Measurements from ENCODE around the gene PPP2R5A.
"Not testable (repeated sequence)": the region's sequence is repeated elsewhere in the genome, so short reads cannot be mapped to it uniquely, and the experiment has no call there.

PPP2R5A gene

DNA sequence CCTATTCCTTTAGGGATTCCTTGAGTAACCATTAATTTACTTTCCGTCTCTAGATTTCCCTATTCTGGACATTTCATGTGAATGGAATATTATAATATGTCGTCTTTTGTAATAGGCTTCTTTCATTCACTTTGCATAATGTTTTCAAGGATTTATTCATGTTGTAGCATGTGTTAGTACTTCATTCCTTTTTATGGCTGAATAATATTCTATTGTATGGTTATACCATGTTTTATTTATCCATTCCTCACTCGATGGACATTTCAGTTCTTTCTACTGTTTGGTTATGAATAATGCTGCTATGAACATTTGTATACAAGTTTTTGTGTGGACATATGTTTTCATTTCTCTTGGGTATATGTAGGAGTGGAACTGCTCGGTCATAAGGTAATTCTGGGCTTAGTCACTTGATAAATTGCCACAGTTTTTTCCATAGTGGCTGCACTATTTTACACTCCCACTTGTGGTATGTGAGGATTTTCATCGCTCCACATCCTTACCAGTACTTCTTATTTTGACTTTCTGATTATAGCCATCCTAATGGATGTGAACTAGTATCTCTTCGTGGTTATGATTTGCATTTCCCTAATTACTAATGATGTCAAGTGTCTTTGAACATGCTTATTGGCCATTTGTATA, 17.7 kb downstream of the PPP2R5A start:
- H3K27me3 ChIP-seq (ENCODE audit: insufficient read depth, poor library complexity, severe bottlenecking), result no peaks in the 10 kb centered on the region
- no peak overlapping the region for H3K4me3 ChIP-seq (replicated peaks; ENCODE audit: insufficient read depth, low read length)
- no peak overlapping the region for H3K27ac ChIP-seq (replicated peaks)
- TF ChIP-seq SPI1 (IDR thresholded peaks at IDR 0.05; ENCODE audit: borderline replicate concordance, low read depth), result no peak
- no peak for DNase-seq (ENCODE audit: low read depth in 1 of 2, low spot score in 1 of 2)

DNA sequence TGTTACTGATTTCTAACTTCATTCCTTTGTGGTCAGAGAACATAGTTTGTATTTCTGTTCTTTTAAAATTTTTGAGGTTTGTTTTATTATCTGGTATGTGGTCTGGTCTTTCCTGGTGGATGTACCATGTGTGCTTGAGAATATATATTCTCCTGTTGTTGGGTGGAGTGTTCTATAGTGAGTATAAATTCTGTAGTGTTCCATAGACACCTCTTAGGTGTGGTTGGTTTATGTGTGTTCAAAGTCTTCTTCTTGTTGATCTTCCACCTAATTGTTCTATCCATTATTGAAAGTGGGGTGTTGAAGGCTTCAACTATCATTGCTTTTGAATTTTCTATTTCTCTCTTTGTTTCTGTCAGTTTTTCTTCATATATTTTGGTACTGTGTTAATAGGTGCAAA, 20.1 kb downstream of the PPP2R5A start:
- Histone ChIP-seq H3K4me3 (replicated peaks; ENCODE audit: insufficient read depth, low read length) (no peak overlapping the region), H3K27ac (replicated peaks) (no peak overlapping the region), H3K27me3 (ENCODE audit: insufficient read depth, poor library complexity, severe bottlenecking) (no peaks in the 10 kb centered on the region)
- no peak for DNase-seq (ENCODE audit: low read depth in 1 of 2, low spot score in 1 of 2)
- TF ChIP-seq, protein P1, sequence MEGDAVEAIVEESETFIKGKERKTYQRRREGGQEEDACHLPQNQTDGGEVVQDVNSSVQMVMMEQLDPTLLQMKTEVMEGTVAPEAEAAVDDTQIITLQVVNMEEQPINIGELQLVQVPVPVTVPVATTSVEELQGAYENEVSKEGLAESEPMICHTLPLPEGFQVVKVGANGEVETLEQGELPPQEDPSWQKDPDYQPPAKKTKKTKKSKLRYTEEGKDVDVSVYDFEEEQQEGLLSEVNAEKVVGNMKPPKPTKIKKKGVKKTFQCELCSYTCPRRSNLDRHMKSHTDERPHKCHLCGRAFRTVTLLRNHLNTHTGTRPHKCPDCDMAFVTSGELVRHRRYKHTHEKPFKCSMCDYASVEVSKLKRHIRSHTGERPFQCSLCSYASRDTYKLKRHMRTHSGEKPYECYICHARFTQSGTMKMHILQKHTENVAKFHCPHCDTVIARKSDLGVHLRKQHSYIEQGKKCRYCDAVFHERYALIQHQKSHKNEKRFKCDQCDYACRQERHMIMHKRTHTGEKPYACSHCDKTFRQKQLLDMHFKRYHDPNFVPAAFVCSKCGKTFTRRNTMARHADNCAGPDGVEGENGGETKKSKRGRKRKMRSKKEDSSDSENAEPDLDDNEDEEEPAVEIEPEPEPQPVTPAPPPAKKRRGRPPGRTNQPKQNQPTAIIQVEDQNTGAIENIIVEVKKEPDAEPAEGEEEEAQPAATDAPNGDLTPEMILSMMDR (IDR thresholded peaks at IDR 0.05; ENCODE audit: insufficient read depth, low read length), result no peak
- TF ChIP-seq, protein P2, sequence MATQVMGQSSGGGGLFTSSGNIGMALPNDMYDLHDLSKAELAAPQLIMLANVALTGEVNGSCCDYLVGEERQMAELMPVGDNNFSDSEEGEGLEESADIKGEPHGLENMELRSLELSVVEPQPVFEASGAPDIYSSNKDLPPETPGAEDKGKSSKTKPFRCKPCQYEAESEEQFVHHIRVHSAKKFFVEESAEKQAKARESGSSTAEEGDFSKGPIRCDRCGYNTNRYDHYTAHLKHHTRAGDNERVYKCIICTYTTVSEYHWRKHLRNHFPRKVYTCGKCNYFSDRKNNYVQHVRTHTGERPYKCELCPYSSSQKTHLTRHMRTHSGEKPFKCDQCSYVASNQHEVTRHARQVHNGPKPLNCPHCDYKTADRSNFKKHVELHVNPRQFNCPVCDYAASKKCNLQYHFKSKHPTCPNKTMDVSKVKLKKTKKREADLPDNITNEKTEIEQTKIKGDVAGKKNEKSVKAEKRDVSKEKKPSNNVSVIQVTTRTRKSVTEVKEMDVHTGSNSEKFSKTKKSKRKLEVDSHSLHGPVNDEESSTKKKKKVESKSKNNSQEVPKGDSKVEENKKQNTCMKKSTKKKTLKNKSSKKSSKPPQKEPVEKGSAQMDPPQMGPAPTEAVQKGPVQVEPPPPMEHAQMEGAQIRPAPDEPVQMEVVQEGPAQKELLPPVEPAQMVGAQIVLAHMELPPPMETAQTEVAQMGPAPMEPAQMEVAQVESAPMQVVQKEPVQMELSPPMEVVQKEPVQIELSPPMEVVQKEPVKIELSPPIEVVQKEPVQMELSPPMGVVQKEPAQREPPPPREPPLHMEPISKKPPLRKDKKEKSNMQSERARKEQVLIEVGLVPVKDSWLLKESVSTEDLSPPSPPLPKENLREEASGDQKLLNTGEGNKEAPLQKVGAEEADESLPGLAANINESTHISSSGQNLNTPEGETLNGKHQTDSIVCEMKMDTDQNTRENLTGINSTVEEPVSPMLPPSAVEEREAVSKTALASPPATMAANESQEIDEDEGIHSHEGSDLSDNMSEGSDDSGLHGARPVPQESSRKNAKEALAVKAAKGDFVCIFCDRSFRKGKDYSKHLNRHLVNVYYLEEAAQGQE (IDR thresholded peaks at IDR 0.05; ENCODE audit: insufficient replicate concordance, low read depth), result no peak
- TF ChIP-seq POLR2AphosphoS5 (IDR thresholded peaks at IDR 0.05; ENCODE audit: low read depth) (no peak), SPI1 (IDR thresholded peaks at IDR 0.05; ENCODE audit: borderline replicate concordance, low read depth) (no peak), GABPA (IDR thresholded peaks at IDR 0.05; ENCODE audit: low read depth) (no peak)

DNA sequence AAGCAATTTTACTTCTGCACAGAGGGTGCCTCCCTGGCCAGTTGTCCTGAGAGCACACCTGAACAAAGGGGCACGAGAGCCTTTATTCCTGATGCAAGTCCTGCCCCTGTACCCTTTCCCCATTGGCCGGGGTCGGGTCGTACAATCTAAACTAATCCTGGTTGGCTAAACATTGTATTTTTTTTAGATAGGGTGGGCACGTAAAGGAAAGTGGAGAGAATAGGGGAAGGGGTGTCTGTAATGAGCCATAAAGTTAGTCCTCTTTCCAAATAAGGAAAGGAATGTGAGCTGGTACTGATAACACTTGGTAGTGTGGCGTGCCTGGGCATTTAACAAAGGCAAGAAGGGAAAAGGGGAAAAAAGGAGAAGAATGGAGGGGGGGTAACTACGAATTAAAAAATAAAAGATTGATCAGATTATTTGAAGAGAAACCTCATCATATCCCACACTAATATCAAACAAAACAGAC, 20.8 kb downstream of the PPP2R5A start:
- H3K27me3 ChIP-seq (ENCODE audit: insufficient read depth, poor library complexity, severe bottlenecking); H3K4me3 ChIP-seq (replicated peaks; ENCODE audit: insufficient read depth, low read length); DNase-seq (ENCODE audit: low read depth in 1 of 2, low spot score in 1 of 2); H3K27ac ChIP-seq (replicated peaks): not testable (repeated sequence)

DNA sequence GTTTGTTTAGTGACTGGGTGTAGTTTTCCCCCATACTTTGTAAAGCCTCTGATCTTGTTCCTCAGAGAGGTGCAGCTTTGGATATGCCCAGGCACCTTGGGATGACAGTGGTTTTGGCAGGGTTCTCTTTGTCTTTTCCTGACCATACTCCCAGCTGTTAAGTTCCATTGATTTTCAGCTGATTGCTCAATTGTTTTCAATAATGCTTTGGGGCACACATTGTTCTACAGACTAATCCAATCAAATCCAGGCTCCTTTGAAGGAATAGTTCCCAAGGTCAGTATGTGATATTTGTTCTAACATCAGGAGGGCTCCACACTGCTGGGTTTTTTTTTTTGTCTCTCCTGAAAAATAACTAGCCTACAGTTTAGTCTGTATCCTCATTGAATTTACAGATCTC, 24.8 kb downstream of the PPP2R5A start:
- H3K4me3 ChIP-seq (replicated peaks; ENCODE audit: insufficient read depth, low read length), result no peak overlapping the region
- TF ChIP-seq, protein P2 (IDR thresholded peaks at IDR 0.05; ENCODE audit: insufficient replicate concordance, low read depth), result no peak
- TF ChIP-seq GABPA (IDR thresholded peaks at IDR 0.05; ENCODE audit: low read depth) (no peak), SPI1 (IDR thresholded peaks at IDR 0.05; ENCODE audit: borderline replicate concordance, low read depth) (no peak), POLR2AphosphoS5 (IDR thresholded peaks at IDR 0.05; ENCODE audit: low read depth) (no peak)
- TF ChIP-seq, protein P1 (IDR thresholded peaks at IDR 0.05; ENCODE audit: insufficient read depth, low read length), result no peak
- DNase-seq (ENCODE audit: low read depth in 1 of 2, low spot score in 1 of 2), result no peak
- H3K27ac ChIP-seq (replicated peaks), result no peak overlapping the region
- no peaks in the 10 kb centered on the region for H3K27me3 ChIP-seq (ENCODE audit: insufficient read depth, poor library complexity, severe bottlenecking)

DNA sequence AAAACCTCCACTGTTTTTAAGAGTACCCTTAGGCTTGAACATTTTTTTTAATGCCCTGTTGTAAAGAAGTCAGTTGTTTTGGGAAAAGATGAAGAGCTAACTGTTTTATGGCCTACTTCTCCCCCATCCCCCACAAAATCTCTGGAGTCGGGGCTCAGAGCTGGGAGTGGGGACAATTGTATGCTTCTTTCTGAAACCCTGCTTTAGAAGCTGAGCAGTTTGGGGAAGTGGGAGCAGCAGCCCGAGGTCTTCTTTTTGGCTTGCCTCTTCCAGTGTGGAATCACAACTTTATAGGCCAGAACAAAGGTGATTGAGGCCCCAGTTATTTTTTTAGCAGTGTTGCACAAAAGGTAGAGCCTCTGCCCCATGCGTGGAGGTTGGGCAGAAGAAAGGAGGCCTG, 25.2 kb downstream of the PPP2R5A start:
- TF ChIP-seq, protein P2 (IDR thresholded peaks at IDR 0.05; ENCODE audit: insufficient replicate concordance, low read depth), result no peak
- peak; percentile 80 for TF ChIP-seq SPI1 (IDR thresholded peaks at IDR 0.05; ENCODE audit: borderline replicate concordance, low read depth)
- TF ChIP-seq, protein P1 (IDR thresholded peaks at IDR 0.05; ENCODE audit: insufficient read depth, low read length), result no peak
- no peak overlapping the region for H3K4me3 ChIP-seq (replicated peaks; ENCODE audit: insufficient read depth, low read length)
- no peak overlapping the region for H3K27ac ChIP-seq (replicated peaks)
- no peaks in the 10 kb centered on the region for H3K27me3 ChIP-seq (ENCODE audit: insufficient read depth, poor library complexity, severe bottlenecking)
- peak in 1 of 2 experiments; percentile 12 for DNase-seq (ENCODE audit: low read depth in 1 of 2, low spot score in 1 of 2)

Measured in HL-60 (cell line).